Measurements from ENCODE around the gene DPYSL4. TPM values are rescaled to one million over a fixed set of nuclear protein-coding genes. Genes with fewer than 3 reads are reported as not detected.

The DPYSL4 gene
- total RNA-seq: 0.99 TPM

DNA sequence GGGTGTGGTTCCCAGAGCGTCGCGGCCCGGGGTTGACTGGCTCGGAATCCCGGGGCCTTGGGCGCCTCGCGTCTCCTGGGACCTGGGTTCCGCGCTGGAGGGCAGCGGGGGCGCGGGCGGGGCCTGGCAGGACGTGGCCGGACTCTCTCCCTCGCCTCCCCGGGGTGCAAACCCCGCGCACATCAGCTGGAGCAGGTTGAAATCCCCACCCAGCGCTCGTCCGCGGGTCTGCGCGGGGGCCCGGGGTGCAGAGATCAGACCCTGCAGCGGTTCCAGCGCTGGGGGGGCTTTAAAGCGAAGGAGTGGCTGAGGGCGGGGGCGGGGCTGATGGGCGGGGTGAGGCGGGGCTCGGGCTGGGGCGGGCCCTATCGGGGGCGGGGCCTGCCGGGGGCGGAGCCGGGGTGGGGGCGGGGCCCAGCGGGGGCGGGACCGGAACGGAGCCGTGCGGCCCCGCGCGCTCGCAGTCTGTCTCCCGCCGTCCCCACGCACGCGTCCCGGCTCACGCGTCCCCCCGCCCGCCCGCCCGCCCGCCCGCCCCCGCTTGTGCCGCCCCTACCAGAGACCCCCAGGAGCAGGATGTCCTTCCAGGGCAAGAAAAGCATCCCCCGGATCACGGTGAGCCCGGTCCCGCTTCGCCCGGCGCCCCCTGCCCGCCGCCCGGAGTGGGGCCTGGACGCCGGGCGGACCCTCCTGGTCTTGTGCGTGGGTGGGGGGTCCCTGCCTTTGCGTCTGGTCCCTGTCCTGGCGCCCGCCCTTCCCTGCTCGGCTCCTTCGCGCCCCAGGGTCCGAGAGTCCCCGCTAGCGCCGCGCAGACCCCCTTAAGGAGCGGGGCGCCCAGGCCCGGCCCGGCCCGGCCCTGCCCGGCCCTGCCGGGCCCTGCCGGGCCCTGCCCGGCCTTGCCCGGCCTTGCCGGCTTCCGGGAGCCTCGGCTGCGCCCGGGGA, at the start of gene DPYSL4:
Gene DPYSL4, plus strand, starts transcription at position 461 of the 942 bp plus-strand sequence. Its CDS starts 116 bp downstream, at position 577.
- DNase-seq: no peak

DNA sequence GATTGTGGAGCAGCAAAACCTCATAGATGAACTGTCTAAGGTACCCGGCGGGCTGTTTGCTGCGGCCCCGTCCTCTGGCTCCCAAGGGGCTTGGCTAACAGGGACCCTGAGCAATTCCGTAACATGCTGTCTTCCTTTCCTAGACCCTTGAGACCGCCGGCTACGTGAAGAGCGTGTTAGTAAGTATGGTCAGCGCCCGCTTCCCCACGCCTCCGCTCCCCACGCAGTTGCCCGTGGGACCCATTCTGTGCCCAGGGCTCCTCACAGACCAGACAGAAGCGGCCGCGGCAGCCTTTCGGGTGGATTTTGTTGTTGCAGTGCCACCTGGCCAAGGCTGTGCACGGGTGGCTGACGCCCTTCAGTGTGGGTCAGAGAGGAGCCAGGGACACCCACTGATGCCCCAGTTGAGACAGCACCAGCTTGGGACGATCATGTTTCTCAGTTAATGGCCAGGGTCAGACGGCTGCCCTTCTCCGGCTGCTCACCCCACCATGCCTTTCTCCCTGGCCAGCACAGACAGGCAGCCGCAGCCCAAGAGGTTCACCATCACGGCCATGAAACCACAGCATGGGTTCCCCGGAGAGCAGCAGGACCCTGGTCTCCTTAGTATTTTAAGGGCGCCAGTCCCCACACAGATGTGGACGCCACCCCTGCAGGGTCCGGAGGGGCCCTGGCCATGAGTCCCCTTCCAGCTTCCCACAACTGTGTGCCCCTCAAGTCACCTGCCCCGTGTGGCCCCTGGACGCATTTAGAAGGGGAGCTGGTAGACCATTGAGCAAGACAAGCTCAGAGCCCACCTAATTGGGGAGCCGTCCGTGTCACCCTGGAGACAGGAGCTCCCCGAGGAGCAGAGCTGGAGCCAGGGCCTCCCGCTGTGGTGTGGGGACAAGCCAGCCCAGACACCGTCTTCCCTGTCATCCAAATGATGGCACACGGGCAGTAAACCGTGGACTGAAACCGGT, 49.4 kb upstream of the DPYSL4 start:
- no peak for DNase-seq

DNA sequence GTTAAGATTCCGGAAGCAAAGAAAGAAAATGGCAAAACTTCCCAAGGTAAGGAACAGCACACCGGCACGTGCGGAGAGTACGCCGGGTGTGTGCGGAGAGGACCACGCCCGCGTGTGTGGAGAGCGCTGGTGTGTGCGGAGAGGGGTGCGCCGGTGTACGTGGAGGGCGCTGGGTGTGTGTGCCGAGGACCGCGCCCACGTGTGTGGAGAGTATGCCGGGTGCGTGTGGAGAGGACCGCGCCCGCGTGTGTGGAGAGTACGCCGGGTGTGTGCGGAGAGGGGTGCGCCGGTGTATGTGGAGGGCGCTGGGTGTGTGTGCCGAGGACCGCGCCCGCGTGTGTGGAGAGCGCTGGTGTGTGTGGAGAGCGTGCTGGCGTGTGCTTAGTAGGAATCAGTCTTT, 48.6 kb upstream of the DPYSL4 start:
- no peak for DNase-seq

DNA sequence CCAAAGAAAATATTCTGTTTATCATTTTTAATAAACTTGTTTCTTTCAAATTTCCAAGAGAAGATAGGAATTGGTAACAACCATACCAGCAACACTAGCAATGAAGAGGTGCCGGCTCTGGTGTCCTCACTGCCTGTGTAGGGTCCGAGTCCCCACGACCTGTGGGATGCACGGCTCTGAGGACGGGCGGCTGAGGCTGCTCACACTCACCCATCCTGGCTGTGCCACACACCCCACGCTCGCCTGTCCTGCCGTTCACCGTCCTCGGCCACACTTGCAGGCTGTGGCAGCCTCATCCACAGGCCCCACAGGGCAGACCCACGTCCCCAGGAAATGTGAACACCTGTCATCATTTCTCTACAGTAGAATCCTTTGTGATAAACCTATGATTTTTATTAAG, 48.2 kb upstream of the DPYSL4 start:
- DNase-seq: no peak

DNA sequence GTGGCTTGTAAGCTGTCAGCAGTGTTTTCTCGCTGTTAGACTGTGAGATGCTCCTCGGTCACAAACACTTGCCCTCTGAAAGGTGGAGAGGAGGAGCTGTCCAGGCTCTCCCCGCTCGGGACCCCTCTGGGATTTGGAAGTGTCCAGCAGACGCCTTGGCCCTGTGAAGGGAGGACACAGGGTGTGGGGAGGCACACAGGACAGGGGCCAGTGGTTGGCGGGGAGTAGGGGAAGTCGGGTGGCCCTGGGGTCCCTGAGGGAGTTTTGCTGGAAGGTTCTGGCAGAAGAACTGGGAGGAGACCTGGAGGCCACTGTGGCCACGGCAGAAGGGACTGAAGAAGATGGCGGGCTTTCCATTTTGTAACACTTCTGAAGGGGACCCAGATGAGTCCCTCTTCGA, 47.2 kb upstream of the DPYSL4 start:
- no peak for DNase-seq

DNA sequence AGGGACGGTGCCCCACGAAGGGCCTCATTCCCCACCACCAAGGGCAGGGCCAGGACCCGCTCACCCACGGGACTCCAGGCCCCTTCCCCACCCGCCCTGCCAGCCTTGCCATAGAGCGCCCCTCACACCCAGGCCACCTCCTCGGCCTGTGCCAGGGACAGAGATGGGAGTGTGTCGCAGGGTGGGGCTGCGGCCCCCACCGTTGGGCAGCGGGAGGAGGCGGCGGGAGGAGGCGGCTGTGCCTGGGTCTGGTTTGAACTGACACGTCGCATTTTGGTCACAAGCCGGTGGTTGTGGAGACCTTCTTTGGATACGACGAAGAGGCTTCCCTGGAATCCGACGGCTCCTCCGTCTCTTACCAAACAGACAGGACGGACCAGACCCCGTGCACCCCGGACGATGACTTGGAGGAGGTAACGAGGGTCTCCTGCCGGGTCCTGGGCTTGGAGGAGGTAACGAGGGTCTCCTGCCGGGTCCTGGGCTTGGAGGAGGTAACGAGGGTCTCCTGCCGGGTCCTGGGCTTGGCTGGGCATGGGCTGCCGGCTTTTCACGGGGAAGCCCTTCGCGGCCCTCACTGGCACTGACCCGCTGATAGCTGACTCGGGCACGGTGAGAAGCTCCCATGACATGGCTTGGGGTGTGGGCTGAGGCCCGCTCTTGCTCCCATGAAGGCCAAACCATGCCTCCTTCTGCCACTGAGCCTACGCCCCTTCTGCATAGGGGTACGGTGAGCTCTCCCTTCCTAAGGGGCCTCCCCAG, 46.4 kb upstream of the DPYSL4 start:
- no peak for DNase-seq

DNA sequence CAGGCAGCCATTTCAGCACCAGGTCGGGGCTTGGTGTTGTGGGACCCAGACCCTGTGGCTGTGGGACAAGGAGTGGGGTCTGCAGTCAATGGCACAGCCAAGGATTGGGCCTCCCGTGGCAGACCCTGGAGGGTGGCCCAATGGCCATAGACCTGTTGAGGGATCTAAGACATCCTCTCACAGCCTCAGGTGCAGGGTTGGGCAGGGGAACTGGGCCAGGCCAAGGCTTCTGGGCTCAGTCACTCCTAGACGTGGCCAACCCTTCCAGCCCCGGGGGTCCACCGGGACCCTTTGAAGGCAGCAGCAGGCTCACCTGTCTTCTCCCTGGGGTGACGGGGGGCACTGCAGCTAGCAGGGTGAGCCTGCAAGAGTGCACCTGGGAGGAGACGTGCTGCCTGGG, 45.7 kb upstream of the DPYSL4 start:
- DNase-seq: no peak

DNA sequence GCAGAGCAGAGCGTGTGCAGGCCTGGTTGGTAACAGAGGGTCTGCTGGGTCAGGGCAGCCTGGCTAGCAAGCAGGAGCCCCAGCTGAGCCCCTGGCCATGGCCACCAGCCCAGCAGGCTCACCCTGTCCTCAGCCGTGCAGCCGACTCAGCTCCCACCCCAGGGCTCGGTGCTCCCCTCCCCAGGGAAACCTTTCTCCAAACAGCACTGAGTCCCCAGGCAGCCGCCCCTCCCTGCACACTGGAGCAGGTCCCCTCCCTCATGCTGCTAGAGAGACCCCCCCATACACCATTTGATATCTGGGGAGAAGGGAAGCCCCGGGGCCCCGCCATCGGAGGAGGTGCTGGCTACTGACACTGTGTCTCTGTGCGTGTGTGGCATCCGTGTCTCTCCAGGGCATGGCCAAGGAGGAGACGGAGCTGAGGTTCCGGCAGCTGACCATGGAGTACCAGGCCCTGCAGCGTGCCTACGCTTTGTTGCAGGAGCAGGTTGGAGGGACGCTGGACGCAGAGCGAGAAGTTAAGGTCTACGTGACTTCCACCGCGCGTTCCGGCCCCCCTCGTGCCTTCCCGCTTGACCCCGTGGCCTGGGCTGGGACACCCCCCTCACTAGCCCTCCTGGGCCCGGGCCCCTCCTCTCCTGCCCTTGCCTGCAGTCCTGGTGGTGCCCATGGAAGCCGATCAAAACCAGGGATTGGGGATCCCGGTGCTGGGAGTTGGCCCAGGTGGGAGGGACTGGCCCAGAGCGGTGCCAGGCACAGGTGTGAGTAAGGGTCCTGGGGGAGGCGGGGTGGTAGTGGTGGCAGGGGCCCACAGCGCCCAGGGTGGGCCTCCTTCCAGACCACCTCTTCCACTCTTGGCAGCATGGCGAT, 45.0 kb upstream of the DPYSL4 start:
- DNase-seq: no peak

DNA sequence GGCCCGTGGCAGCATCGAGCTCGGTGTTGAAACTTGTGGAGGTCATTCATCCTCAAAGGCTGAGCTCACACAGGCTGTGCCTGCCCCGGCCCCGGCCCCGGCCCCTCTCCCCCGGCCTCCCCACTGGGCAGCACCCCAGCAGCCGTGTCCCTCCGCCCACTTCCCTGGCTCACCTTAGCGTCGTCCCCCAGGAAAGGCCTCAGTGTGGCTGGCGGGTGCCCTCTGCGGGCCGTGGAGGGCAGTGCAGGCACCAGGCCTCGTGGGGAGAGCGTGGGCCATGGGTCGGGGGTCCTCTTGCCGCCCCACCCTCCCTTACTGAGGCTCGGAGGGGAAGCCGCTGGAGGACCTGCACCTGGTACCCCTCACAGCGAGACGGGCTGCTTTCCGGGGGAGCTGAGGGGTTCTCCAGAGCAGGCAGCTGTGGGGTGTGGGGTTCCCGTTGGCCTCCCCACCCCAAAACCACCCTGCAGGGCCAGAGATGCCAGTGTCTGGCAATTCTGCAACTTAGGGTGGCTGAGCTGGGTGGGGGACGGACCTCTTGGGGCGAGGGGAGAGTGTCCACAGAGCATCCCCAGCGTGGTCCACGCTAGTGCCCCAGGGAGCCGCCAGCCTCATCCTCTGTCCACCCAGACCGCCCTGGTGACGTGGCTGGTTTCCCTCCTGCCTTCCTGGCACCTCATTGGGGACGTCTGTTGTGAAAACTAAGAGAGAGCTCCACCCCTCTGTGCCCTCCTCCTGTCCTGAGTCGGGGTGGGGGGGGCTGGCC, 44.2 kb upstream of the DPYSL4 start:
- DNase-seq: no peak

DNA sequence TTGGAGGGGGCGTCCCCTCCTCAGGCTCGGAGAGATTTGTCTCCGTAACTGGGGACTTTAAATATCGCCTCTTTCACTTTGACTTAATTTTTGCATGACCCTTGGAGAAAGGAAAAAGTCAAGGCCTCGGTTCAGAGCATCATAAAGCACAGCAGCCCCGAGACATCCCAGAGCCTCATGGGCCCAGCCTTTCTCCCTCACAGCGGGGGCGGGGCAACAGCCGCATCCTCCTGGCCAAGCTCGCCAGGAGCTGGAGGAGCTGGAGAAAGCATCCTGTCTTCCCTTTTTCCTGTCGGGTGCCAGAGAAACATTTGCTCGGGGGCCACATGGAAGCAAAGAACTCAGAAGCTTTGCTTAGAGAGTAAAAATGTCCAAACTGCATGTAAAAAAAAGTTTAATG, 43.6 kb upstream of the DPYSL4 start:
- no peak for DNase-seq

DNA sequence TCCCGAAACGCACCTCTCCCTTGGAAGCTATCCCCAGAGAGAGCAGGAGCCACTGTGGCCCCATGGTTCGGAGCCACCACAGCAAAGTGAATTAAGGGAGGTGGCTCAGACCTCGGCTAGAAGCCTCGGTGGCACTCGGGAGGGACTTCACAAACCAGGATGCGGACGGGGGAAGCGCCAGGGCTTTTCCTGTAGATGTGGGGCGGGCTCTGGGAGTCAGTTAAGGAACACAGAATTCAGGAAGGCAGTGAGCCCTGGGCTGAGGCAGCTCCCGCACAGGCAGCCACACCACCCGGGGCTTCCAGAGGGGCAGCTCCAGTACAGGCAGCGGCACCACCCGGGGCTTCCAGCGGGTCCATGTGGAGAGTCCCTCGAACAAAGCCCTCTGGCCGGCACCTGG, 42.7 kb upstream of the DPYSL4 start:
- no peak for DNase-seq

DNA sequence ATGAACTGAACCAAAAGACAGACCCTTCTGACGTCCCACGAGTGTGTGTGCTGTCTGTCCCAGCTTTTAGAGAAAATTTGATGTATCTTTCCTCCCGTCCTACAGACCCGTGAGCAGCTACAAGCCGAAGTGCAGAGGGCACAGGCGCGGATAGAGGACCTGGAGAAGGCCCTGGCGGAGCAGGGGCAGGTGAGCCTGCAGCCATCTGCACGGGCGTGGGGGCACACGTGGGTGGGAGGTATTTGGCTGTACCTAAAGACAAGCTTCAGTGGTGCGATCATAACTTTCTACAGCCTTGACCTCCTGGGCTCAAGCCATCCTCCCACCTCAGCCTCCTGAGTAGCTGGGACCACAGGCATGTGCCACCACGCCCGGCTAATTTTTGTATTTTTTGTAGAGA, 41.7 kb upstream of the DPYSL4 start:
- DNase-seq: no peak

DNA sequence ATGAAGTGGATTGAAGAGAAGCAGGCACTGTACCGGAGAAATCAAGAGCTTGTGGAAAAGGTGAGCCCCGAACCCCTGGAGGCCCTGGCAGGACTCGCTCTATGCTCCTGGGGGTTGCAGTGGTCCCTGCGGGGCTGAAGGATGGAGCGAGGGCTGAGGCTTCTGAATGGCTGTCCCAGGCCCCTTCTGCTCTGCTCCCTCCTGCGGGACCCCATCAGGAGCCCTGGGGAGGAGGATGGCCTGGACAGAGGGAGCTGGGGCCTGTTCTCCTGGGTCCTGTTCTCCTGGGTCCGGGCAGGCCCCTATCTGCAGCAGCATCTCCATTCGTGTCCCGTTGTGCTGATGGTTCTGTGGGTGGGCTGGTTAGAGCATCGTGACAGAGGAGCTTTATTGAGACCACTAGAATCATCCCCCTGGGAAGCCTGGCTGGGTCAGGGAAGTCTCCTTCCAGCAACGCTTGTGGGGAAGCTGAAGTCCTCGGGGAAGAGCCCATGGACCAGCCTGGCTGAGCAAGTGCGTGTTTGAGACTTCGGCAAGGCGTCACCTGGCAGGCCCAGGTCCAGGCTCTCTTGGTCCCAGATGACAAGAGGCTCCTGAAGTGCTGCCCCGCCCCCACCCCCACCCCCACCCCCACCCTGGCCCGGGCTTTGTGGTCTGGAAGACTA, 41.1 kb upstream of the DPYSL4 start:
- DNase-seq: no peak

DNA sequence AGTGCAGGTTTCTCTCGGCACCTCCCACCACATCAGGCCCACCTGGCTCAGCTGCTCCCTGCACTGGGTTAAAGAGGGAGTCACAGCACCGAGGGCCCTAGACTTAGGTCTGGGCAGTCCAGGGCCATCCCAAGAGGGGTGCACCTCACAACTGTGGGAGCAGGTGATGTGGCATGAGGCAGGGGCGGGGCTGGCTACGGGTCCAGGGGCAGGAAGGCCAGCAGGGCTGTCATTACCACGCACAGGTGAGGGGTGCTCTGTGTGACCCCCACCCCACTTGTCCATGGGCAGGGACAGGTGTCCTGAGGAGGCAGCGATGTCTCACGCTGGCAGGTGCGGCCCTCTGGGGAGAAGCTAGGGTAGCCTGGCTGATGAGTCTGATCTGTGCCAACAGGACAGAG, 40.5 kb upstream of the DPYSL4 start:
- DNase-seq: no peak

DNA sequence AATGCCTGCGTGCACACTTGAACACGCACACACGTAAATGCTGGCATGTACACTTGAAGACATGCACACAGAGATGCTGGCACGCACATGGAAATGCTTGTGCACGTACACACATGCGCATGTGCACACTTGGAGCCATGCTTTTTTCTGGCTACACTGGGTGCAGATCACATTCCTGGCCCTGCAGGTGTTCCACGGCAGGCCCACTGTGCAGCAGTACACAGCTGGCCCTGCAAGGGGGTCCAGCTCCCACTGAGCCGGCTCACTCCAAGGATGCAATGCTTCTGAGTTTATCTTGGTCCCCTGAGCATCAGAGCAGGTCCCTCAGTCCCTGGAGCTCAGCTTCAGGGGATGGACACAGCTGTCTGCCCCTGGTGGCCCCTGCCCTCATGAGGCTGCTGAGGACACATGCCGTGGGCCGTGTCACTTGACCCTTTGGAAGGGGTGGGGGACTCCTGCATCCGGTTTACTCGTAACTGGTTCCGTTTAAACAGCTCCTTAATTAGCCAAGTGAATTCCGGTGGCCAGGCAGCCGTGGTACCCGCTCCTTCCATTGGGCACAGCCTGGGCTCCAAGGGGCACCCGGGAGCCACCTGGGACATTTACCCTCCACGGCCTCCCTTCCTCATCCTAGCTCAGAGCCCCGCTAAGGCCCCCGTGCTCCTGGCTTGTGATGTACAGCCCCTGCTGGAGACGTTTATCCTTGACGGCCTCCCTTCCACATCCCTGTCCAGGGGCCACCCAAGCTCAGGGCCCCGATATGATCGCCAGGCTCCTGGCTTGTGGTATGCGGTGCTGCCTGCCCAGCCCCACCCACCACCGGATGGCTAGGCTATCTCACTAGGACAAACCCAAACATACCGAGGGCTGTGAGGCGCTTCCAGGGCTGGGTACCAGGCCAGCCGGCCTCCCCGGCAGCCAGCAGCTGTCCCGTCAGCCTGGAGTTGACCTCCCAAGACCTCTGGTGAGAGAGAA, 39.5 kb upstream of the DPYSL4 start:
- no peak for DNase-seq

DNA sequence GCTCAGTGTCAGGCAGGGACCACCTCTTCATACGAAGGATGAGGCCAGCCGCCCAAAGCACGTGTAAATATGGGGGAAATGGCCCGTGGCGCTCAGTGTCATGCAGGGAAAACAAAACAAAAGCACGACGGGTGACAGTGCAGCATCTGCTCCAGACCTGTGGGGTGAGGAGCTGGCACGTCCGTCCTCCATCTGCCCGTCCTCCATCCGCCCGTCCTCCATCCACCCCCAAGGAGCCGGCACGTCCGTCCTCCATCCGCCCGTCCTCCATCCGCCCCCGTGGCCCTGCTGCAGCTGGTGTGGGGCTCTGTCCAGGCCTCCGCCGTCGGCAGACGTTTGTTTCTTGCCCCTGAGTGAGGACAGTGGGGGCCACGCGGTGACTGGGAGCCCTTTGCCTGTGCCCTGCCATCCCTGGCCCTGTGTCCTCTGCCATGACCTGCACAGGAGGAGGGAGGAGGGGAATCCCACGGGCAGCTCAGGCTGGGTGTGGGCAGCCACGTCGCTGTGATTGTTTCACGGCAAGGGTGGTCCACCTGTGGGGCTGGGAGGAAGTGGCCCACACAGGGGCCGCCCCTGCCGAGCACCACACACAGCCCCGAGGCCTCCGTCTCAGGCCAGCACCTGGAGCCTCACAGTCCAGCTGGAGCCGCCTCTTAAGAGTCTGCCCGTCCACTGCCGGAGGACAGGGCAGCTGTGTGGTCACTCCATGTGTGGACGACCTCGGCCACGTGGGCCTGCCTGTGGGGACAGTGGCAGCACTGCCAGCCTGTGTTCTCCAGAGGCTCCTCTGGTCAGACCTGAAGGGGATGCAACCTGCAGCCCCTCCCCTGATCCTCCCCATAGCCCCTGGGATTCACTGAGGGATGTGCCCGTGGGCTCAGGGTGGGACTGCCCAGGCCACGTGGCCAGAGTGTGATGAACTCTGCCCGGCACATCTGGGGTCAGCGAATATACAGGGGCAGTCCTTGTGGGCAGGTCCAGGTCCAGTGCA, 38.2 kb upstream of the DPYSL4 start:
- no peak for DNase-seq

DNA sequence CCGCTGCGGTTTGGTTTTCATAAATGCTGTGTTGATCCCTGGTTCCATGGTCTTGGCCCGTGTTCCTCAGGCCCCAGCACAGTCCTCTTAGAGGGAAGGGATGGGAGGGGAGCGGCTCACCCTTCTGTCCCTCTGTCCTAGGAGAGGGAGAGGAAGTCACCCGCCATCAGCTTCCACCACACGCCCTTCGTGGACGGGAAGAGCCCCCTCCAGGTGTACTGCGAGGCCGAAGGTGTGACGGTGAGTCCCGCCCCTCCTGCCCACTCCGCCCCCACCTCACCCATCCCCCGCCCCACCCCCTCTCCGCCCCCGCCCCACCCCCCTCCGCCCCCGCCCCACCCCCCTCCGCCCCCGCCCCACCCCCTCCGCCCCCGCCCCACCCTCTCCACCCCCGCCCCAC, 37.5 kb upstream of the DPYSL4 start:
- DNase-seq: no peak

Data from skin of body (tissue), 2 donors.